Smooth muscle cell of the brain vasculature (primary cell): Measurements from ENCODE around the gene PNPLA2.

Experiments used
- DNase-seq: peaks from one replicate; pipeline ENCODE4 v3.0.0-alpha.2; 2012; ENCODE audit warnings: low read depth, low spot score

Gene PNPLA2

GRCh38 chr11:830295-831117 is 11.8 kb downstream of the PNPLA2 start:
- DNase-seq, result no peak

GRCh38 chr11:831118-831864 is 12.6 kb downstream of the PNPLA2 start:
- DNase-seq, result no peak

GRCh38 chr11:831961-832528 is 13.3 kb downstream of the PNPLA2 start:
- no peak for DNase-seq

- no peak for DNase-seq
These were observed 13.9 kb downstream of the PNPLA2 start, which contains the start of gene CD151 for GRCh38 chr11:832529-833113. Gene CD151 (plus strand): TSS chr11:832952. CDS start chr11:836070, 3,118 bp downstream.

- no peak for DNase-seq
These were observed 14.5 kb downstream of the PNPLA2 start for GRCh38 chr11:833114-833791.

- DNase-seq, result no peak
These were observed 15.2 kb downstream of the PNPLA2 start for GRCh38 chr11:833849-834311.

- DNase-seq, result no peak
These were observed 15.9 kb downstream of the PNPLA2 start for GRCh38 chr11:834371-835316.

- DNase-seq, result no peak
These were observed 17.6 kb downstream of the PNPLA2 start for GRCh38 chr11:836274-836673.

- no peak for DNase-seq
These were observed 18.0 kb downstream of the PNPLA2 start for GRCh38 chr11:836700-837099.

- DNase-seq, result no peak
These were observed 18.7 kb downstream of the PNPLA2 start for GRCh38 chr11:837189-837989.

- no peak for DNase-seq
These were observed 19.2 kb downstream of the PNPLA2 start for GRCh38 chr11:837990-838307.

GRCh38 chr11:838441-839279 is 19.9 kb downstream of the PNPLA2 start:
- DNase-seq, result no peak

GRCh38 chr11:839280-839623 is 20.5 kb downstream of the PNPLA2 start:
- DNase-seq, result no peak

- DNase-seq, result no peak
These were observed 21.3 kb downstream of the PNPLA2 start for GRCh38 chr11:839875-840617.

GRCh38 chr11:841981-842369 is 23.3 kb downstream of the PNPLA2 start:
- no peak for DNase-seq

GRCh38 chr11:842370-843002 is 23.8 kb downstream of the PNPLA2 start, which contains the start of the genes POLR2L and TSPAN4:
Gene POLR2L (minus strand): TSS chr11:842529. CDS start chr11:842508, 21 bp downstream.
Gene TSPAN4 (plus strand): TSS chr11:842852. CDS start chr11:850305, 7,453 bp downstream.
- DNase-seq, result no peak

- no peak for DNase-seq
These were observed 24.5 kb downstream of the PNPLA2 start for GRCh38 chr11:843086-843734.
